ENCODE measurements around the gene MTRFR.
"Not testable (repeated sequence)": the region's sequence is repeated elsewhere in the genome, so short reads cannot be mapped to it uniquely, and the experiment has no call there.

The MTRFR gene

DNA sequence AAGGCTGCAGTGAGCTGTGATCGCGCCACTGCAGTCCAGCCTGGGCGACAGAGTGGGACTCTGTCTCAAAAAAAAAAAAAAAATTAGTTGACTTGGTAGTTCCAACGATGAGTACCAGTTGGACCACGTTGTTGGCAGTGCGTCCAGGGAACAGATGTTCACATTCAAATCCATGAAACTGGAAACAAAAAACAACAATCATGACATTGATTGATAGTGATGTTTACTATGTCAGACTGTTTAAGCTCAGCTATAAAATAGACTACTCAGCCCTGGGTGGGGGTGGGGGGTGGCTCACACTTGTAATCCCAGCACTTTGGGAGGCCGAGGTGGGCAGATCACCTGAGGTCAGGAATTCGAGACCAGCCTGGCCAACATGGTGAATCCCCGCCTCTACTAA, 19.1 kb downstream of the MTRFR start:
- Mint-ChIP-seq H3K4me1 (peaks cover 34% of the 10 kb centered on the region), H3K36me3 (ENCODE audit: insufficient read depth) (peaks cover 38% of the 10 kb centered on the region)
- H3K9me3 Mint-ChIP-seq; H3K27ac Mint-ChIP-seq (ENCODE audit: low read depth); ATAC-seq (replicated peaks; ENCODE audit: extremely low read depth, poor library complexity, severe bottlenecking); DNase-seq (ENCODE audit: low spot score in 2 of 2); H3K27me3 Mint-ChIP-seq; H3K4me3 Mint-ChIP-seq: not testable (repeated sequence)

DNA sequence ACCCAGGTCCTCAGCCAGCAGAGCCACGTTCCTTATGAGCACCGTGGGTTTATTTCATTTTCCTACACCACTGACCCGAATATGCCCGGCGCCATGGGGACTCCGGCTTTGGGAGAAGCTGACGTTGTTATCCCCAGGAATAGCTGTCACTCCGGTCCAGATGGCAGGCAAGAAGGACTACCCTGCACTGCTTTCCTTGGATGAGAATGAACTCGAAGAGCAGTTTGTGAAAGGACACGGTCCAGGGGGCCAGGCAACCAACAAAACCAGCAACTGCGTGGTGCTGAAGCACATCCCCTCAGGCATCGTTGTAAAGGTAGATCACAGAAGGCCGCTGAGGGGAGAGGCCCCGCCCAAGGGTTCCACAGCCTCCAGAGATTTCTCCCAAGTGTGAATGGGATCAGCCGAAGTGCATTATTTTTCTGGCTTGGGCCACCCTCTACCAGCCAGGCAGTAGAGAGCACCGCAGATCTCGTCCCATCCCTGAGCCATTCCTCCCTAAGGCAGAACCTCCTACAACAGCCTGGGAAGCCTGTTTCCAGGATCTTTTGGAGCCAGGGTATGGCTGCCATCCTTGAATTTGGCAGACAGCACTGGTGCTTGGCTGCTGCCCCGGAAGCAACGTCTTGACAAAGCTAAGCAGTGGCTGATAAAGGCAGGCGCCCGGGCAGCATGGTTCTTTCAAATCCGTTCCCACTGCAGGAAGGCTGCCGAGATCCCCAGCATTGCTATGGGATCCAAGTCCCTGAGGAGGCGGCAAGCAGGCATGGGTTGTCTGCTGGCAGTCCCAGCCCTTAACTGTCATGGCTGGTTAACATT, 20.6 kb downstream of the MTRFR start:
- ATAC-seq (replicated peaks; ENCODE audit: extremely low read depth, poor library complexity, severe bottlenecking) = no peak
- peaks cover 41% of the 10 kb centered on the region for H3K36me3 Mint-ChIP-seq (ENCODE audit: insufficient read depth)
- H3K4me3 Mint-ChIP-seq = no peak overlapping the region
- no peak overlapping the region for H3K27ac Mint-ChIP-seq (ENCODE audit: low read depth)
- H3K27me3 Mint-ChIP-seq = no peaks in the 10 kb centered on the region
- DNase-seq (ENCODE audit: low spot score in 2 of 2) = no peak
- no peaks in the 10 kb centered on the region for H3K9me3 Mint-ChIP-seq
- peaks cover 22% of the 10 kb centered on the region for H3K4me1 Mint-ChIP-seq

DNA sequence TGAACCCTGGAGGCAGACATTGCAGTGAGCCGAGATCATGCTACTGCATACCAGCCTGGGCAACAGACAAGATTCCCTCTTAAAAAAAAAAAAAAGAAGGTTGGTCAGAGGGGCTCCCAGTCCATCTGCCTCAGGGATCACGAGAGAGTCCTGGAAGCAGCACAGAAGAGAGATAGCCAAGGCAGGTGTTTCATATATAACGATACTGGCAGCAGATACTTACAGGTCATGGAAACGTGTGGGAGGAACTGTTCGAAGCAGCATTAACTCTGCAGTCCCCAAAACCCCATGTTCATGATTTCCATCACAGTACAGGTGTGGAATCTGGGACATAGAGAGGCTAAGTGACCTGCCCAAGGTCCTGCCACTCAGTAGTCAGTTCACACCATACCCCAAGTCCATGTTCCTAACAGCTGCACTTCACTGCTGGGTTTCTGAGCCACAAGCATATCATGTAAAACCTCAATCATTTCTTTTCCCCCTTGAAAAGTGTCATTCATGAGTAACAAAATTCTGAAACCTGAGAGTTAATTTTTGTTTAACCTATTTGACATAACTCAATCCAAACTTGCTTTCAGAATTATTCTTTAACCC, 21.7 kb downstream of the MTRFR start:
- DNase-seq (ENCODE audit: low spot score in 2 of 2) (no peak), ATAC-seq (replicated peaks; ENCODE audit: extremely low read depth, poor library complexity, severe bottlenecking) (no peak)
- Mint-ChIP-seq H3K36me3 (ENCODE audit: insufficient read depth) (peaks cover 41% of the 10 kb centered on the region), H3K27me3 (no peaks in the 10 kb centered on the region), H3K27ac (ENCODE audit: low read depth) (peak overlapping the region; percentile 61), H3K9me3 (no peaks in the 10 kb centered on the region), H3K4me3 (no peak overlapping the region), H3K4me1 (peaks cover 19% of the 10 kb centered on the region)

DNA sequence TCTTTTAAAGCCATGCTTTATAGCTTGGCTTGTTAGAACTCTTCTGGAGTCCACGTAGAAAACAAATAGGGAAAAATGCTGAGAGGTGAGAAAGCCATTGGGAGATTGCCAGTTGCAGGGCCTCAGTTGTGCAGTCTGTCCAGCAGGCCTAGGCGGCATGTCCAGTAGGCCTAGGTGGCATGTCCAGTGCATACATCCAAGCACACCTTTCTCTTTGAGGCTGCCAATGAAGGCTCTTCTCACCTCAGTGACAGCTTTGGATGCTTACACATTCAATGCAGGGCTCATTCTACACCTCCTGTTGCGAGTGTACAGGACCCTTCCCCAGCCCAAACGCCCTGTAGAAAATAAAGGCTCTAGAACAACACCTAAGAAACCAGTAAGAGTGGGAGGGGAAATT, 25.4 kb downstream of the MTRFR start:
- ATAC-seq (replicated peaks; ENCODE audit: extremely low read depth, poor library complexity, severe bottlenecking) = no peak

DNA sequence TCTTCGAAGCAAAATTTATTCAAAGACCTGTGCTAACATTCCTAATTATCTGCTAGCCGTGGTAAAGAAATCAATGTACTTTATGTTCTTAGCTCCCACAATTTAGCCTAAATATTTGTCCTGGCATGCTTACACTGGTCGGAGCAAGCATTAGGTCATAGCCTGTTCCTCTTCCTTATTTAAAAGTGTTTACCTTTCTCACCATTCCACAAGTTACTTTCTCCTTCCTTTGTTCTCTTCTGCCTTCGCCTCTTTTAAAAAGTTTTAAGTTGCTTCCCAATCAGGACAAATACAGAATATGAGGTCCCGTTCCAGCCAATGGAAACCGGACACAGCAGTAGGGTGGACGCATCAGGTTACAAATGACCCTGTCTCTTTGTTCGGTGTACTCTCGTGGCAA, 26.8 kb downstream of the MTRFR start:
- H3K4me1 Mint-ChIP-seq = no peaks in the 10 kb centered on the region
- H3K9me3 Mint-ChIP-seq = no peaks in the 10 kb centered on the region
- peaks cover 26% of the 10 kb centered on the region for H3K36me3 Mint-ChIP-seq (ENCODE audit: insufficient read depth)
- H3K4me3 Mint-ChIP-seq = no peak overlapping the region
- peak overlapping the region; percentile 51 for H3K27ac Mint-ChIP-seq (ENCODE audit: low read depth)
- H3K27me3 Mint-ChIP-seq = no peaks in the 10 kb centered on the region
- DNase-seq (ENCODE audit: low spot score in 2 of 2) (no peak), ATAC-seq (replicated peaks; ENCODE audit: extremely low read depth, poor library complexity, severe bottlenecking) (no peak)

More for the DNA sequence above, 25.4 kb downstream of the MTRFR start:
- Mint-ChIP-seq H3K36me3 (ENCODE audit: insufficient read depth) (peaks cover 39% of the 10 kb centered on the region), H3K27ac (ENCODE audit: low read depth) (no peak overlapping the region), H3K4me3 (no peak overlapping the region), H3K4me1 (no peaks in the 10 kb centered on the region), H3K27me3 (no peaks in the 10 kb centered on the region), H3K9me3 (no peaks in the 10 kb centered on the region)
- no peak for DNase-seq (ENCODE audit: low spot score in 2 of 2)

DNA sequence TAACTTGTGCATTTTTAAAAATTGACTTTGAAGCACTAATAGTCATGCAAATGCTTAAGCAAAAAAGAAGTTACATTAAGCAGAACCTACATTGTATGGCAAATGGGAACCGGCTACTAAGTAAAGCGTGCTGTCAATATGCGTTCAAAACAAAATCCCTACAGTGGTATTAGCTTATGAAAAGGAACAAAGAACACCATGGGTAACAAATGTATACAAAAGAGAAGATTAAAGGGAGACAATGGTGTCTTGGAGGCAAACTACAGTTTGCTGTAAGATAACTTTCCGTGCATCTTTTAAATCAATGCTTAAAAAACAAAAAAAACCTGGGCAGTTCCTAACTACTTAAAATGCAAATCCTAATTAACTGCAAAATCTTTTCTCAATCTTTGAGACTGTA, 28.0 kb downstream of the MTRFR start:
- Mint-ChIP-seq H3K9me3 (no peaks in the 10 kb centered on the region), H3K4me1 (no peaks in the 10 kb centered on the region), H3K27me3 (no peaks in the 10 kb centered on the region), H3K36me3 (ENCODE audit: insufficient read depth) (peaks cover 19% of the 10 kb centered on the region), H3K4me3 (no peak overlapping the region), H3K27ac (ENCODE audit: low read depth) (no peak overlapping the region)
- no peak for DNase-seq (ENCODE audit: low spot score in 2 of 2)
- ATAC-seq (replicated peaks; ENCODE audit: extremely low read depth, poor library complexity, severe bottlenecking) = no peak

DNA sequence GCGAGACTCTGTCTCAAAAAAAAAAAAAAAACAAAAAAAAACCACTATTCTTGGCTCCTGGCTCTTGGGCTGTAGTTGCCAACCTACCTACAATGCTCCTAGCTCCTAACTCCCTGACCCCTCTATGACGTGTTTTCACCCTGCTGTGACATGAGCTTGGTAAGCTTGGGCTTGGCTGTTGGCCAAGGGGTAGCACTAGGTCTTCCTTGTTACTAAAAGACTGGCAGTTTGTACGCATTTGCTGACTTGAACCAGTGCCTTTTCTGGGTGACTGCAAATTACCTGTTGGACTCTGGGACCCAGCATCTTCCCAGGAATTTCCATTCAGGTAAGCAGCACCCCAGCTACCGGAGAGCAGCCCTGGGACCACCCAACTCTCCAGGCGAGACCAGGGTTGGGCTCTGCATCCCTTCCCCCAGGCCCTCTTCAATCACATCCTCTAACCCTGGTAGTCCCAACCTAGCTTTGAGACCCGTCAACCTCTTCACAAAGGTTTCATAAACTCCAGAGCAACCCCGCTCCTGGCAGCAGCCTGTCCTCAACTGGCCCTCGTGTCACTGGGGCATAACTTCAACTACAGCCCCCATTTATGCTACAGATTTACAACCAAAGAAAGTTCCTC, 30.1 kb downstream of the MTRFR start:
- H3K27me3 Mint-ChIP-seq = no peaks in the 10 kb centered on the region
- DNase-seq (ENCODE audit: low spot score in 2 of 2) (no peak), ATAC-seq (replicated peaks; ENCODE audit: extremely low read depth, poor library complexity, severe bottlenecking) (no peak)
- peaks cover 14% of the 10 kb centered on the region for H3K4me1 Mint-ChIP-seq
- H3K27ac Mint-ChIP-seq (ENCODE audit: low read depth) = no peak overlapping the region
- no peaks in the 10 kb centered on the region for H3K9me3 Mint-ChIP-seq
- peaks cover 4% of the 10 kb centered on the region for H3K36me3 Mint-ChIP-seq (ENCODE audit: insufficient read depth)
- H3K4me3 Mint-ChIP-seq = no peak overlapping the region

DNA sequence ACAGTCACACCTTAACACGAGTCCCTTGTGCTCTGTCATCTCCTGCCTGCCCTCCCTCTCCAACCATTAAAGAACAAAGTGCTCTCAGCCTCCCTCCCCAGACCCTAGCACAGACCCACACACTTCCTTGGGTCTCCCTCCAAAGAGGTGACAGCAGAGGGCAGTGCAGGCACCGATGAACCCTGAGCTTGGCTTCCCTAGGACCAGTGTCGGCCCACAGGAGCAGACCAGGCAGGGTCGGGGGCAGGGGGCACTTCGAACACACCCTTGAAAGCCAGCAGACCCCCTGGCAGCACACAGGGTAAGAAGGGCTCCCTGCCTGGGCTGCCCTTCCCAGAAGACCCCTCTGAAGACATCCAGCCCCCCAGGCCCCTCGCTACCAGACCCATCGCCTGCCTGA, 31.4 kb downstream of the MTRFR start:
- Mint-ChIP-seq H3K4me1 (peaks cover 23% of the 10 kb centered on the region), H3K9me3 (no peaks in the 10 kb centered on the region), H3K27me3 (no peaks in the 10 kb centered on the region), H3K36me3 (ENCODE audit: insufficient read depth) (peaks cover 6% of the 10 kb centered on the region), H3K27ac (ENCODE audit: low read depth) (no peak overlapping the region), H3K4me3 (no peak overlapping the region)
- no peak for ATAC-seq (replicated peaks; ENCODE audit: extremely low read depth, poor library complexity, severe bottlenecking)
- DNase-seq (ENCODE audit: low spot score in 2 of 2) = no peak

DNA sequence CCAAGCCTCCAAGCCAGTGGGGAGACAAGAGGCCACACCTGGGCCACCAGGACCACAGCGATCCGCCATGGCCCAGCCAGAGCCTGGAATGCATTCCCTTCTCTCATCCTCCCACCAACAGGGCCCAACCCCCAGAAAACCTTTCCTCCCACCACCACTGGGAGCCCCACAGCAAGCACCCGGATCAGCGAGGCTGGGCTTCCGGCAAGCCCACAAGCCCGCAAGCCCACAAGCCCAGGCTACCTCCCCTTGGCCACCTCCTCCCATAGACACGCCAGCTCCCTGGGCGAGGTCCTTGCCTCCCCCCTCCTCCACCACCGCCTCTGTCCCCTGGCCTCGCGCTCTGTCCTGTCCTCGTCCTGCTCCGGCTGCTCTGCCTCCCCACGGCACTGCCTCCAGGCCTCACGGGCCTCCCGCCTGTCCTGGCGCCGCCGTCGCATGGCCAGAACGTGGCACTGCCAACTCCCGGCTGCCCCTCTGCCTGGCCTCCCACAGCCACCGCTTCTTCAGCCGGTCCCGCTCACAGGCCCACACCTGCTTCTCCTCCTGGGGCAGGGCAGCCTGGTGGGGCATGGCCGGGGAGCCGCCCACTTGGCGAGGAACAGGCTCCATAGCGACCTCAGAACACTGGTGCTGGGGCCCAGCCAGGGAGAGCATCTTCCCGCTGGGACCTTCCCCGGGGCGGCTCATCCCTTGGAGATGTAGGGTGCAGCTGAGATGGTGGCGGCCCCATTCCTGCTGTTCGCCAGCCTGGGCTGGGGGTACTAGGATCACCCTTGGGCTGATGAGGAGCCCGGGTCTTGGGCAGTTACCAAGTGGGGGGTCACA, 32.8 kb downstream of the MTRFR start:
- Mint-ChIP-seq H3K4me3 (no peak overlapping the region), H3K27ac (ENCODE audit: low read depth) (no peak overlapping the region), H3K36me3 (ENCODE audit: insufficient read depth) (peaks cover 8% of the 10 kb centered on the region), H3K4me1 (peaks cover 23% of the 10 kb centered on the region), H3K9me3 (no peaks in the 10 kb centered on the region), H3K27me3 (no peaks in the 10 kb centered on the region)
- DNase-seq (ENCODE audit: low spot score in 2 of 2) (no peak), ATAC-seq (replicated peaks; ENCODE audit: extremely low read depth, poor library complexity, severe bottlenecking) (no peak)

DNA sequence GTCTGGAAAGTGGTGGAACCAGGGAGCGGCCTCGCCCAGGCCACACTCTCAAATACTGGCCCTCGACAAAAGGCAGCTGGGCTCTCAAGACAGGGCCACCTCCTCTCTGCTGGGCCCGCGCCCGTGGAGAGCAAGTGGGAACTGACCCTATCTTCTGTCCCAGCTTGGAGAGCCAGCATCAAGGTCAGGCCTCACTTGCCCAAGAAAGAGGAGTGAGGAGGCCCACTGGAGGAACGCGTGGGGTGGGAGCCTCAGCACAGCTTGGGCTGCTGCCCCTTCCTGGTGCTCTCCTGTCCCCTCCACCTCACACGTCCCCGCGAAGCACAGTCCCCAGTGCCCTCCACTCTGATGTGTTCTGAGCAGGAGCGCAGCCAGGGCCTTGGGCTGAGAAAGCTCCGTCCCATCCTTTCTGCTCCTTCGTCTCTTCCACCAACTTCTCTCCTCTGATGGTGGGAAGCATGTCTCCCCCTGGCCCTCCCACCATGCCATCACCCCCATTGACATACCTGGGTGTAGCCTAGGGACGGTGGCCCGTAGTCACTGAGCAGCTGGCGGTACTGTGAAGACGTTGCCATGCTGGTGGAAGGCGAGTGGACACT, 33.5 kb downstream of the MTRFR start:
- peaks cover 8% of the 10 kb centered on the region for H3K36me3 Mint-ChIP-seq (ENCODE audit: insufficient read depth)
- H3K27me3 Mint-ChIP-seq = no peaks in the 10 kb centered on the region
- no peaks in the 10 kb centered on the region for H3K9me3 Mint-ChIP-seq

DNA sequence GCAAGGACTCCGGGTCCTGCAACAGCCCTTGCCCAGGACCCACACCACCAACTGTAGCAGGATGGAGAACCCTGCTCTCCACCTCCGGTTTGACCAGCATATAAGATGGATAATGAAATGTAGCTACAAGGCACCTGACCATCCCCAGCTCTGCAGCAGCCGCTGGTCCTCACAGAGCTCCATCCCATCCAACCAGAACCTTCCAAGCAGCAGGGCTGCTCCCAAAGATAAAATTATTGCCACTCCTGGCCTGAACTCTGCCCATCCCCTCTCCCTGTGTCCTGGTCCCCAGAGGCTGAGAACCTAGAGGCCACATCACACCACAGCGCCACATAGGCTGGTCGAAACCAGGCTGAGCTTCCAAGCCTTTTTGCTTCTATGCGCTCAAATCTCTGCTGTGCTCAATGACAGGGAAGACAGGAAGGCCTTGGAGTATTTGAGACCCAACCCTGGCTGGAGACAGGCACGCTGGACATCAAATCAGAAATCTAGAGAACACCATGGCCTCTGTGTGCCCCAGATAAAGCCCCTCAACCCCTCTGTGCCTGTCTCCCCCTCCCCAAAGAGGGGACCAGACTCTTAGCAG, 34.2 kb downstream of the MTRFR start:
- DNase-seq (ENCODE audit: low spot score in 2 of 2) (no peak), ATAC-seq (replicated peaks; ENCODE audit: extremely low read depth, poor library complexity, severe bottlenecking) (no peak)
- Mint-ChIP-seq H3K4me3 (peak overlapping the region; percentile 70), H3K4me1 (peaks cover 23% of the 10 kb centered on the region), H3K27me3 (no peaks in the 10 kb centered on the region), H3K9me3 (no peaks in the 10 kb centered on the region), H3K36me3 (ENCODE audit: insufficient read depth) (peaks cover 6% of the 10 kb centered on the region), H3K27ac (ENCODE audit: low read depth) (no peak overlapping the region)

More for the DNA sequence above, 33.5 kb downstream of the MTRFR start:
- DNase-seq (ENCODE audit: low spot score in 2 of 2) (no peak), ATAC-seq (replicated peaks; ENCODE audit: extremely low read depth, poor library complexity, severe bottlenecking) (no peak)
- Mint-ChIP-seq H3K27ac (ENCODE audit: low read depth) (no peak overlapping the region), H3K4me1 (peaks cover 23% of the 10 kb centered on the region), H3K4me3 (no peak overlapping the region)

All from central memory CD8-positive, alpha-beta T cell (primary cell).